GM23338 (cell line): Measurements from ENCODE around the gene MAD2L1BP.

Experiments
- CTCF ChIP-seq, 2 experiments: fragments of 200-600 bp in 1 of 2; sonication (generic) in 1 of 2; conservative IDR thresholded peaks; 2 replicates each; pipeline versions ENCODE4 v1.5.1 to v1.6.1; 2016 to 2017; ENCODE audit warnings: antibody characterized with exemption in 2 of 2, low read depth in 2 of 2, mild to moderate bottlenecking in 2 of 2, moderate library complexity in 1 of 2
- EZH2 ChIP-seq: fragments of 200-600 bp; sonication (generic); IDR thresholded peaks from one replicate; pipeline ENCODE4 v1.8.0; 2017; ENCODE audit warnings: antibody characterized with exemption, mild to moderate bottlenecking, low read depth; ENCODE audit not compliant: unreplicated experiment
- EZH2phosphoT487 ChIP-seq: fragments of 200-600 bp; sonication (generic); IDR thresholded peaks from one replicate; pipeline ENCODE4 v1.8.1; 2018; ENCODE audit warnings: antibody characterized with exemption; ENCODE audit not compliant: unreplicated experiment

GRCh38 chr6:43673444-43674084, 37.9 kb downstream of the MAD2L1BP start:
- TF ChIP-seq EZH2 (no peak), CTCF (conservative IDR thresholded peaks at IDR 0.05; ENCODE audit: low read depth in 2 of 2) (no peak), EZH2phosphoT487 (no peak)
